SKM-1 (cell line): ENCODE data around the gene QSOX2.
A peak's percentile ranks its signal among the peaks of the same experiment; 100 is the strongest.

Experiments used
- DNase-seq: peaks from one replicate; lab custom pipeline; 2025; ENCODE audit not compliant: unreplicated experiment; lab: John Stamatoyannopoulos, UW

QSOX2 gene

GRCh38 chr9:136223871-136224640 lies 21.6 kb downstream of the QSOX2 start:
- DNase-seq: no peak

- DNase-seq: no peak
These were observed 22.7 kb downstream of the QSOX2 start for GRCh38 chr9:136222906-136223285.

DNA sequence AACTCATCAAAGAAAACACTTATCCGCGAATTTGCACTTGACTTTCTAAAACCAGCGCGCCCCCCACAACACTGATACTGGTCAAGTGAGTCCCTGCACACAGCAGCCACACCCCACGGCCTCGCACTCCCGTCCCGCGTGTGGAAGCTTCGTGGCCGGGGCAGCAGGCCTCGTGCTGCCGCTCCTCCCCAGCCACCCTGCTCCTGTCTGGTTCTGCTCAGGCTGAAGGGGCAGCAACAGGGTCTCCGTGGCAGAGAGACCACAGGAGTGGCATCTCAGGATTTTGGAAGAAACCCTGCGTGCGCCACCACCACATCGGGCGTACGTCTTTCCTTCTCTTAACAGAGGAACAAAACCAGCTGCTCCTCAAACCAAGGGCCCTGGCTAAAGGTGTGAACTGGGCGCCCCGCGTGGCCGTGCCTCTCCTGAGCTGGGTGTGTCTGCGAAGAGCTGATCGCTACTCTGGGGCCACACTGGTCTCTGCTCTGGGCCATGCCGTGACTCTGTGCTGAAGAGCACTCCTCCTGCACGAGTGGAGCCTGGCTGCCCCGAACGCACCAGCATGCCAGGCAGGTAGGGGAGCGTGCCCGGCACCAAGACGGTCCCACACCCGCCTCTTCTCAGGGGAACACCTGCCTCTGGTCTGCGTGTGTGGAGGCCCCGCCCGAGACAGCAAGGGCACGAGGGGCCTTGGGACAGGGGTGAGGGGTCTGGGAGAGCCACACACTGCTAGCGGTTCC lies 23.3 kb downstream of the QSOX2 start:
- DNase-seq: no peak

DNA sequence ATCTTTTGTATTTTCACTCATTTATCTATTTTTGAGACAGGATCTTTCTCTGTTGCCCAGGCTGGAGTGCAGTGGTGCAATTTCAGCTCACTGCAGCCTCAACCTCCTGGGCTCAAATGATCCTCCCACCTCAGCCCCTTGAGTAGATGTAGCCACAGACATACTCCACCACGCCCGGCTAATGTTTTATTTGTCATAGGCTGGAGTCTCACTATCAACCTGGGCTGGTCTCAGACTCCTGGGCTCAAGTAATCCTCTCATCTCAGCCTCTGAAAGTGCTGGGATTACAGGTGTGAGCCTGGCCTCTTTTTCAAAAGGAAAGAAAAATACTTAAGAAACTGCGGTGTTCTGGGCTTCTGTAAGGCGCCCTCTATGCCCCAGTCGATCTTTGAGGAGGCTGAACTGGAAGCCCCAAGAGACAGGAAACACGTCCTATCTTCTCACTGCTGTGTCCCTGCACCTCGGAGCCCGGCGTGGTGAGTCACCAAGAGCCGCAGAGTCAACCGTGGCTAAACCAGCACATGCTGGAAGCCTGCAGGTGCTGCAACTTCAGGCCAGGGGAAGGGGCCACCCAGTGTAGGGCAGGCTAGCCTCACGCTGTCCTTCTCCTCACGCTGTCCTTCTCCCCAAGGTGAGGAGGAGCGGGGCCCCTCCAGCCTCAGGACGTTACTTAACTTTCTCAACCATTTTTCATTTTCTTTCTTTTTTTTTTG lies 25.4 kb downstream of the QSOX2 start:
- no peak for DNase-seq

GRCh38 chr9:136219276-136219675 lies 26.3 kb downstream of the QSOX2 start:
- no peak for DNase-seq

- no peak for DNase-seq
These were observed 26.9 kb downstream of the QSOX2 start for GRCh38 chr9:136218673-136219072.

GRCh38 chr9:136218271-136218670 lies 27.3 kb downstream of the QSOX2 start:
- no peak for DNase-seq

GRCh38 chr9:136216541-136217244 lies 28.9 kb downstream of the QSOX2 start:
- no peak for DNase-seq

DNA sequence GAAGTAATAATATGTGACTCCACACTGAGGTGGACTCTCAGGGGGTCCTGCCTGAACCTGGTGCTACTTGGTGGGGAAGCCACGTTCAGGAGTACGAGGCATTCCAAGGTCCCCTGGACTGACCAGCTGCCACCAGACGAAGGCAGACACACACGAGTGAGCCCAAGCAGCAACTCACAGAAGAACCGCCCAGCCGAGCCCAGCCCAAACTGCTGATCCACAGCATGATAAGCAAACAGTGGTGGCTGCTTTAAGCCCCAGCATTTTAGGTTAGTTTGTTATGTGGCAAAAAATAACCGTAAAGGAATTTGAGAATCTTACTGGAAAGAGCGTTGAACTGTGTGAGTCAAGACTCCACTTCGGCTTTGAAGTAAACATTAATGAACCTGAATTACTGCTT lies 31.9 kb downstream of the QSOX2 start:
- DNase-seq: no peak

GRCh38 chr9:136212345-136212950 lies 33.2 kb downstream of the QSOX2 start:
- DNase-seq: no peak

GRCh38 chr9:136211441-136212344 lies 33.9 kb downstream of the QSOX2 start:
- no peak for DNase-seq

- DNase-seq: no peak
These were observed 34.6 kb downstream of the QSOX2 start for GRCh38 chr9:136211006-136211405.

DNA sequence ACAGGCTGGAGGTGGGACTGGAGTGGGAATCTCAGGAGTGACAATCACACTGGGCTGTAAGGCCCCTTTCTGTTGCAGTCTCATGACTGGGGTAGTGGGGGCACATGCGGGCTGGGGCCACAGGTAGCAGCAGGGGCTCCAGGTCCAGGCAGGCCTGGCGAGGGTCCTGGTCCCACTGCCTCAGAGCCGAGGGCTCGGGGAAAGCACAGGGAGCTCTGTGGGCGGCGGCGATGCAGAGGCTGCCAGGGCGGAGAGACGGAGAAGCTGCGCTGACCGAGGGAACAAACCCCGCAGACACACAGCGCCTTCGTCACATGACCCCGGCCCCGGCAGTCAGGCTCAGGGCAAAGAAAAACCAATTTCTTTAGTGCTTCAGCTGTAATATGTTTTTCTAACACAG lies 35.3 kb downstream of the QSOX2 start:
- DNase-seq: no peak

DNA sequence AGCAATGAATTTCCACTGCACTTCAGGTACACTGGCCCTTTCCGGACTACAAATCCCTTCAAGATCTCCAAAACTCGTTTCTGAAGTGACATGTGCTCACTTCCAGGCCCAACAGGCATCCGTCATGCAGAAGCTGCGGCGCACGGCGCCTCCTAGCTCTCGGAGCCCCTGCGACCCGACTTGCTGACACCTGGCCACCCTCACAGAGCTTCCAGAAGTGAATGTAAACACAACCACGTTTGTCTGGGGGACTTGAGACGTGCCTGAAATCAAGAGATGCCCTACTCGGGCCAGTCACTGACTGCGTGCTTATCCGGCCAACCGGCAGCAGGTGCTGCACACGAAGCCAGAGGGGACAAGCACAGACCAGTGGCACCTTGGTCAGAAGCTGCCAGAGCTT lies 35.8 kb downstream of the QSOX2 start:
- no peak for DNase-seq

GRCh38 chr9:136209232-136209631 lies 36.4 kb downstream of the QSOX2 start:
- no peak for DNase-seq

GRCh38 chr9:136208675-136209074 lies 36.9 kb downstream of the QSOX2 start:
- no peak for DNase-seq

GRCh38 chr9:136207616-136208015 lies 38.0 kb downstream of the QSOX2 start:
- DNase-seq: no peak

GRCh38 chr9:136206602-136207275 lies 38.9 kb downstream of the QSOX2 start:
- DNase-seq: peak; percentile 68

GRCh38 chr9:136205707-136205992 lies 40.0 kb downstream of the QSOX2 start:
- no peak for DNase-seq
